GM15510 (cell line): ENCODE results near the gene RNF217.

ENCODE experiments used
- POLR2A ChIP-seq: IDR thresholded peaks from 3 replicates; pipeline ENCODE4 v1.6.1; 2011; ENCODE audit warnings: borderline replicate concordance; ENCODE audit not compliant: insufficient read length; ENCODE audit errors: extremely low read depth

The RNF217 gene

DNA sequence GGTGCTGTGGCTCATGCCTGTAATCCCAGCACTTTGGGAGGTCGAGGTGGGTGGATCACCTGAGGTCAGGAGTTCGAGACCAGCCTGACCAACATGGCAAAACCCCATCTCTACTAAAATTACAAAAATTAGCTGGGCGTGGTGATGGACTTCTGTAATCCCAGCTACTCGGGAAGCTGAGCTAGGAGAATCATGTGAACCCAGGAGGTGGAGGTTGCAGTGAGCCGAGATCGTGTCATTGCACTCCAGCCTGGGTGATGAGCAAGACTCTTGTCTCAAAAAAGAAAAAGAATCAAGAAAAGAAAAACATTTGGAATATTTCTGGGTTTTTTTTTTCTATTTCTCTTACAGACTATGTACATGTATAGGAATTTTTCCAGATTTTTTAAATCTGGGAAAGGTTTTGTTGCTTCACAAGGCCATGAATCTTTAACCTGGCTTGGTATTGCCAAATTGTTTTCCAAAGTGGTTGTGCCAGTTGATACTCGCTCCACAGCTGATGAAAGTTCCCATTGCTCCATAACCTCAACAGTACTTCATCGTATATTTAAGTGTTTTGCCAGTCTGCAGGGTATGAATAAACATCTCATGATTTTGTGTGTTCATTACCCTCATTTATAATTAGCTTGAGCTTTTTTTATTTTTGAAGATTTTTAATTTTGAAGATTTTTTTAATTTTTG lies 33.5 kb downstream of the RNF217 start:
- no peak for TF ChIP-seq POLR2A

DNA sequence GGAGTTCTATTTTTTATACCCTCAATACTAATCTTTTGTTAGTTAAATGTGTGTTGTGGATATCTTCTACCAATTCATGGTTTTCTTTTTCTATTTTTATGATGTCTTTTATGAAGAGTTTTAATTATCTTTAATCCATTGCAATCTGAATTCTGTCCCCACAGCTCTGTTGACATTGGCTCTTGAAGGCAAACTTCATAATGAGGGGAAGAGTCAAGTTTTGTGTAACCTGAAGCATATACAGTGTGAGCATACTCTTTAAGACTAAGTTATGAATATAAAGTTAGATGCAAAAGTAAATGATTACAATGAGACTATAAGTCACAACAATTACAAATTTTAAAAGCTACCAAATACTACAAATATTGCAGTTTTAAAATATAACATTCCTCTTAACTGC lies 34.2 kb downstream of the RNF217 start:
- no peak for TF ChIP-seq POLR2A

DNA sequence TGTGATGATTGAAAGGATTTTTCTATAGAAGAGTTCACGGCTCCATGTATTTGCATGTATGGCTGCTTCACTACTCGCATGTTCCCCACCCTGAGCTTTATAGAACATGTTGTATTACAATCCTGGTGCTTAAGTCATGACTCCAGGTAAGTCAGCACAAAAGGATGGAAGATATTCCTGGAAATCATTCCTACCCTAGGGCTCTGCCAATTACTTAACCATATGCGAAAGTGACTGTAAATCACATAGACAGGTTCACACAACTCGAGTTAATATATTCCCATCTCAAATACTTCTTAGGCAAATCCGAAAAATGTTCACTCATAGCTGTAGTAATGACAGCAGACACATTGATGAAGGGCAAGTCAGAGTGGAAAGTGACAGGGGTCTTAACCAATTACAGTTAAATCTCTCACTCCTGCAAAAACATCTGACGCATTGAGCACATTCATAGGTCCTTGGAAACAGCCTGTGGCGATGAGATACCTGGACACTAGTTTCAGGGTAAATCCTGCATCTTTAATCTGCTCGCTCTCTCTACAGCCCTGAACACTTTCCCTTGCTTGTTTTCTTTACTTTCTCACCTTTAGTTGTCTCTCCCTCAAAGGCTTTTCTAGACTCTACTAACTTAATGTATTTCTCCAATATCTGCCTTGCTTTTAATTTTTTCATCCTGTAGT lies 35.1 kb downstream of the RNF217 start:
- no peak for TF ChIP-seq POLR2A

DNA sequence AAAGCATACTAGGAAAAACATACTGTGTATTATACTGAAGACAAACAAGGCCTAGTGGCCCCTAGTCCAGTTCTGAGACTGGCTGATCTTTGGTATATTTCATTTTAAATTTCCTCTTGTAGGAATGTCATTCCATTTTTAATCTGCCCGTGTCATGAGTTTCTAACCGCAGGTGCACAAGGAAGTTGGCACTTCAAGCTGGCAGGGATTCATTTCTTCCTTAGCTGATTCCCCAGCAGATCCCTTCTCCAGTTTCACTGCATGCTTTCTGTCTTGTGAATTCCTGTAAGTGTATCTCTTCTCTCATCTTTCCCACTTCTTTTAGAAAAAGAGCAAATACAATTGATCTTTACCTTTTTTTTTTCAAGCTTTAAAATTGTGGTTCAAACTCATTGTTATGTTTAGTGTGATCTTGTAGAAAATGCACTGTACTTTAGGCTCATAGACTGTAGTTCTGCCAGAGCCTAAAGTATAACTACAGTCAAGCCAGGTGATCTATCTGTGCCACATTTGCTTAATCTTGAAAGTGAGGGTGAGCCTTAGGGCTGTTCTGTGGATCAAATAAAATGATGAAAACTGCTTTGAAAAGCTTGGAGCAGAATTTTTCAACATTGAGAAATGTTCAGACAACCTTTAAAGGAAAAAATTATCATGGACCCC lies 37.0 kb downstream of the RNF217 start:
- TF ChIP-seq POLR2A = no peak

DNA sequence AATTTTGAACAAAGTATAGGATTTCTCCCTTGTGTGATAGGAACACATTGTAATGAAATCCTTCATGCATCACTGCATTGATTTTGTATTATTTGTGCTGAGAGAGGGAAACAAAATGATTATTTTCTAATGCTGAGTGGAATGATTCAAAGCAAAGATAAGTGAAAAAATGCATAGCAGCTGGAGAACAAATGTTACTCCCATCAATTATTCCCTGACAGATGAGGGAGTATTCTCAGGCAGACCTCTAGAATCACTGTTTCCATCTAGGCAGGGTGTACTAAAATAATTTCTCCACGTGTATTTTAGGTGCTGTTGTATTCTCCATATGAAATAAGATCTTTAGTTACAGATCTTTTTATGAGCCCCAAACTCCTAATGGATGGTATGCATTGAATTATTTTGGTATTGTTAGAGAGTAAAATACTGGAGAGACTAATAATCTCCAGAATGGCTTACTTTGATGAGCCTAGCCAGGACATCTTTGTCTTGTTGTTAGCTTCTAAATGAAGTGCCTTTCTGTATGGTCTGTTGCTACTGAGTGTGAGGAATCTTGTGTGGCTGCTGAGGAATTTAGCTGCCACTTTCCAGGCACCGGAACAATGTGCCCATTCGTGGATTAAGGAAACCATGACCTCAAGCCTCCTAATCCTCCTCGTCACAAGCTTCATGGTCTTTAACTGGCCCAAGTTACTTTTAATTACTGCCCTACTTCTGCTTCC lies 39.6 kb downstream of the RNF217 start:
- no peak for TF ChIP-seq POLR2A

DNA sequence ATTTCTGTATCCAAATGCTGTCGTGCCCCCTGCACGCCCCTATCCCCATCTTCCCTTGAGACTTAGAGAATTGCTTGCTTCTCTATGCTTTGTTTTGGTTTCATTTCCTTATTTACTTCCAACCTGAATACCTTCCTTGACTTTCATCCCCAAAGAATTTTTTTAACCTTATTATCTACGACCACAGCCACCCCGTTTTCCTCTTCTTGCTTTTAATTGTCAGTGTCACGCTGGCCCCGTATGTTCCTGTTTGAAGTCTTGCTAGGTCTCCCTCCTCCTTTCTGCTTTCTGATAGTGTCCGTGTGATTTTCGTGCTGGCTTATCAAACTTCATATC lies 40.1 kb downstream of the RNF217 start:
- TF ChIP-seq POLR2A = no peak

DNA sequence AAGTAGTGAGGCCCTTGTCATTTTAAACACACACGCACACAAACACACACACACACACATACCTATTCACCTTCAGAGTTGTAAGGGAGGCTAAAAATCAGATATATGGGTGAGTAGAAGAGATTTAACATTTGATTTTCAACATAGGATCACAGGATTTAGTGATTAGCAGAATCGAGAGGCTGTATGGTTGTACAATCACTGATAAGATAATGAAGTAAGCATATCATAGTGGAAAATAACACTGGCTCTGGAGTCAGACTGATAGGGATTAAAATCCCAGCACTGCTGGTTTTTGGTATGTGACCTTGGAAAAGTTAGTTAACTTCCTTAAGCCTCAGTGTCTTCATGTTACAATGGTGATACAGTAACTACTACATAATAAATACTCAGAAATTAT lies 40.8 kb downstream of the RNF217 start:
- no peak for TF ChIP-seq POLR2A

DNA sequence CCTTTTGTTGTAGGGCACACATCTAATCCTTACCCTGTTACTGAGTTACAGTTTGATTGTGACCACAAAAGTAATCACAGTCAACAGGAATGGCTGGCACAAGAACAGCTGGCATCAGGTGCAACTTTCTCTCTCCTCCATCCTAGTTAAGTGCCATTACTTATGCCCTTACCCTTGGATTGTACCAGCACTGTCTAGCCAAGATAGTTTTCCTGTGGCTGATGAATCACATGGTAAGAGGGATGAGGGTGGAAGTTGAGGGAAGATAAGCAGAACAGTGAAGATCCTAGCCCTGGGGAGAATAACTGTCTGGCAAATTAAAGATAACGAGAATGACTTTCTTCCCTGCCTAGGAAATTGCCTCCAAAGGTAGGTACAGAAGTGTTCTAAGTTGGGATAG lies 42.0 kb downstream of the RNF217 start:
- no peak for TF ChIP-seq POLR2A

DNA sequence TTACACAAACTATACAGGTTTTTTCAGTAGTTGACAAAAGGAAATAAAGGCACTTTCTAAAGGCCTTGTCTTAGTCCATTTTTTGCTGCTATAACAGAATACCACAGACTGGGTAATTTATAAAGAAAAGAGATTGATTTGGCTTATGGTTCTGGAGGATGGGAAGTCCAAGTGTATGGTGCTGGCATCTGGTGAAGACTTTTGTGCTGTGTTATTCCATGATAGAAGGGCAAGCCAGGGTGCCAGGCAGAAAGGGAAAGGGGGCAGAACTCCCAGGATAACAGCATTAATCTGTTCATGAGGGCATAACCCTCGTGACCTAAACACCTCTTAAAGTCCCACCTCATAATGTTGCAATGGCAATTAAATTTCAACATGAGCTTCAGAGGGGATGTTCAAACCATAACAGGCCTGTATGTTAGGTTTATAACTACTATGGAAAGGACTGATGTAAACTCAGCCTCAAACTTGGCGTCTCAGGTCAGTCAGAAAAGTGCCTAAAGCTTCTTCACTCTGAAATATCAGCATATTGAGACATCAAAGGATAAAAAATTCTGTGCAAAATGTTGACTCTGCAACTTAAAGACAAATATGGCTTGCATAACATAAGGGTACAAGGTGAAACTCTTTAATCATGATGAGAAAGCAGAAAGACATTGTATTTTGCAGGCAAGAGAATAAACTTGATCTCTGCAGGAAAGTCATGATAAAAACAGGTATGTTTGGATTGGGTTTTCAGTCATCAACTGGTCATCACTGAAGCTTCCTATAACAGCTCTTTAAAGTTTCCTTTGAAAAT lies 42.8 kb downstream of the RNF217 start:
- TF ChIP-seq POLR2A = no peak

DNA sequence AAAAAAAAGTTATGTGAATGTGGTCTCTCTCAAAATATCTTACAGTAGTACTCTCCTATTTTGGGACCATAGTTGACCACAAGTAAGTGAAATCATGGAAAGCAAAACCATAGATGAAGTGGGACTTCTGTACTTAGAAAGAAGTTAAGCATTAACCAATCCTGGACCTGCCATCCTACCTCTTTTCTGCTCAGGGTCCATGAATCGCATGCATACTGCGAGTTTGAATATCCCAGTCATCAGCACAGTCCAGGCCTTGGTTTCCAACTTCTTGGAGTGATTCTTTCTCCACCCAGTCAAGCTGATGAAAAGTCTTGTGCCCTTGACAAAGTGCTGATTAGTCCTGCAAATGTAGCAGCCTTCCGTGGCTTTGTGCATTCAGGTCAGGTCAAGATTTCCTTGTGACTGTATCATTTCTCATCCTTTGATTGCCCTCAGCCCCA lies 46.0 kb downstream of the RNF217 start:
- no peak for TF ChIP-seq POLR2A

DNA sequence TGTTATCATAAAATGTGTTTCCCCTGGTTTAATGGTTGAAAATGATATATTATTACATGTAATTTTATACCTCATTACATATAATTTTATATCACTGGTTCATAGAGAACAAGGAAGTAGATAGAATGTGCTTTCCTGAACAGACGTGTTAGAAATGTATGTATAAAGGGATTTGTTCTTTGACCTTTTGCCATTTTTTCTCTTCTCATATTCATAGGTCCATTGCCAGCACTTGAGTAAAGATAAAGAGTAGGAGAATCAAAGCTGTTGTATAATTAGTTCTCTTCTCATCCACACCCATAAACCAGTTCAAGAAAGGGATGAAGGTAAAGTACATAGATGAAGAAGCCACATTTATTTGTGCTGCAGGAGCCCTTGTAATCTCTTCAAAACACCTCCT lies 46.7 kb downstream of the RNF217 start:
- TF ChIP-seq POLR2A = no peak

DNA sequence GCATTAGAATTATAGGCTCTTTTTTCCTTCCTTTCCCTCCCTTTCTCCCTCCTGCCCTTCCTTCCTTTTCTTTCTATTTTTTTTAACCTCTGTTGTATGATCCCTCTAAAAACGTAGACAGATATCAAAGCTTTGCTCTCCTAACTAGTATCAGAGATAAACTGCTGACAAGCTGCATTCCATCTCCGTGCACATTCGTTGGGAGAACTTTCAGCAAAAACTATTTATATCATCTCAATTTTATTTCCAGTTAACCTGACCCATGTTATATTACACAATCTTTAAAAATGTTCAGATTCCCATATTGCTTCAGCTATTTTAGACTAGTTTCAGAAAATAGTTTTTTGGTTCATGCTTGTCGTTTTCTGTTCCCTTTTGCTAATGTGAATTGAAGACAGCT lies 47.3 kb downstream of the RNF217 start:
- no peak for TF ChIP-seq POLR2A

DNA sequence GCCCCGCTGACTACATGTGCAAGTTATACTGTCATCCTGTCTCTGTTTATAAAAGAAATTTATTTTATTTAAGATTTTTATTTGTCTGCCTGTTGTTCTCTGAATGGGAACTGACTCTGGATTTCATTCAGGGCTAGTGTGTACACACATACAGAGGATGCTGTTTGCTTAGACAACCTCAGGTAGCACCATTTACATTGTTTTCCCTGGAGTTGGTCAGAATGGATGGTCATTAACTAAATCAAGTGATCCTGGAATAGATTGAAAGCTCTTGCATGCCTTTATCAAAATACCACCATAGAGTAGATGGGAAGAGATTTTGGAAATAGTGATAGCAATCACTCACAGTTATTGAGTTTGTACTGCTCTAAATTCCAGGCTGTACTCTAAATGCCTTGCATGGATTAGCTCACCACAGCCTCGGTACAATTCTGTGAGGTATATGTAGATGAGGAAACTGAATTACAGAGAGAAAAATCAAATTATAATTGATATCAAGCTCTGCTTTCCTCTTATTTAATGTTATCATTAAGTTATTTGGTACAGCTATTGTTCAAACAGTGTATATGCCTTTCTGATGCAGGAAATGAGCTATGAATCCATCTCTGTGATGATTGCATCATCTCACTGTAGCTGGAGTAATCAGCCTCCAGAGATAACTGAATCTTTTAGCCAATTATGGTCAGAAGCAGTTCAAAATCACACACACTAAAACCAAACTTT lies 51.9 kb downstream of the RNF217 start:
- no peak for TF ChIP-seq POLR2A

DNA sequence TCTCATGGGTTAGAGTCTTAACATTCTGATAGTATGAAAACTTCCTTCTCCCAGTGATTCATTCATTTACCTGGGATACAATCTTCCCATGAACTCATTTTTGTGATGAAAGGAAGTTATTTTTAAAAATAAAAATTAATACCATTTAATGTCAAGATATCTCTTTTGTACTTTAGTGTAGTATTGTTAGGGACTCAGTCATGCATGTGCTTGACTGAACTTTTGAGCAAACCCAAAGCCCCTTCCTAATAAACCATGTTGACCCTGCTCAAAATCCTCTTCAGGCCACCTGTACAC lies 52.4 kb downstream of the RNF217 start:
- TF ChIP-seq POLR2A = no peak

DNA sequence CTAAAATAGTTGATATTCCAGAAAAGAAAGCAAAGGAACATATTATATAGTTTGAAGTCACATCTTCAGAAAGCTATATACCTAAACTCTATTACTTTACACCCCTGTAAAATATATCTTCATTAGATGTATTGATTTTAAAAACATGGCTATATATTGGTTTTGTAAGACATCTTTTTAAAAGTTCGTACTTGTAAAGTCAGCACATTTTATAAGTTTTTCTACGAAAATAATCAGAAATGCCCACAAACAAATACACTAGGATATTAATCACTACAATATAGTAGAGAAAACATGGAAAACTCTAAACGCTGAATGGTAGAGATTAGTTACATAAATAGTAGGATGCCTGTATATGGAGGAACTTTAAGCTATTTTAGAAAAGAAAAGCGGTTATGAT lies 52.9 kb downstream of the RNF217 start:
- TF ChIP-seq POLR2A = no peak

DNA sequence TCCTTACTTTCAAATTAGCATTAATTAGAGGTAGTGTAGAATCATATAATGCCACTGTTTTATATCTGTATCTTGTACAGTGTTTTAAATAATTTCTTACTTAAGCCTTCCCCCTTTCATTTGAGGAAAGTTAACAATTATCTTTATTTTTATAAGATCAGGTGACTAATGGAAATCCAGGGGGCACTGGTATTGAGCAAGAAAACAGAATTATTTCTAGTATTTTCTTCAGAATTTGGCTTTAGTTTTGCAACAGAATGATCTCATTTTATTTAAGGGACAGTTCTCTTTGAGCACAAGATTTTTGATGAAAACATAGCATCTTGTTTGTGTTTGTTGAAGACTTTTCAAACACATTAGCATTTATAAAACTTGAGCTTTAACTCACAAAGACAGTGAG lies 55.9 kb downstream of the RNF217 start:
- no peak for TF ChIP-seq POLR2A
